ENCODE results near the gene ZNF892.
A peak's percentile ranks its signal among the peaks of the same experiment; 100 is the strongest.

Gene ZNF892
- 5.3 to 9.2 reads per million in 2 donors for total RNA-seq

DNA sequence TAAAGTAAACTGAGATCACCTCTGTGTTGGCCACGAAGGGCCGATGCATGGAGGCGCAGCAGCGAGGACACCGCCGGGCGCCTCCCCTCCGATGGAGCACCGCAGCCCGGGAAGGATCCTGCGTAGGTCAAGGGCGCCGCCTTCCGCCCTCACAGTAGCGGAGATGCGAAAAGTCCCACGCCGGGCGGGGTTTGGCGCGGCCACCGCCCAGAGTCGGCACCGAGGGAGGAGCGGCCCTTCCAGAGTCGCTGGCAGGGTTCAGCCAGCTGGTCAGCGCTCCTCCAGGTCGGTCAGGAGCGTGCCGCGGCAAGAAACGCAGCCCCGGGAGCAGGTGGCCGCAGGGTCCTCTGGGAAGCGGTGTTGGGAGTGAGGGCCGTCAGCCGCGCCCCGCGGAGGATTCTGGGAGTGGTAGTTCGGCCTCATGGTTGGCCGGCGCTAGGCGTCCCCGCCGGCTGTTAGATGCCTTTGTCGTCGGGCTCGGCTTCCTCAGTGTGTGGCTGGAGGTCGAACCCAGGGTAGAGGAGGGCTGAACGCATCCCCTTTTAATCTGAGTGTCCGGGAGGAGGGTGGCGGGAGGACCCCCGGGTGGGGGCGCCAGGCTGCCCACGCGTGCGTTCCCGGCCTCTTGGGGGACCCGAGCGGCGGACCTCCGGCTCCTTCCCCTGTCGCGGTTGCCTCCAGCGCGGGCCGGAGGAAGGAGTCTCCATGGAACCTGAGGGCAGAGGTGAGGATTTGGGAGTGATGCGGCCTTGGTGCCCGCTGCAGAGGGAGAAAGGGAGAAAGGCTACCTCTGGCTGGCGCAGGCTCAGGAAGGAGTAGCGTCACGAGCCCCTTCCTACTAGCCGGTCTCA lies at the start of gene ZNF892:
TSS of gene ZNF892 (plus strand) at position 411 of the 851 bp plus-strand sequence. CDS start at position 706, 295 bp downstream.
- DNase-seq = peak; percentile 51 to 84 (median 66)

GRCh38 chr2:95158441-95158840 lies 48.9 kb upstream of the ZNF892 start:
- DNase-seq = no peak

GRCh38 chr2:95158891-95159619 lies 48.3 kb upstream of the ZNF892 start:
- DNase-seq = peak in 1 of 5 experiments; percentile 52

DNA sequence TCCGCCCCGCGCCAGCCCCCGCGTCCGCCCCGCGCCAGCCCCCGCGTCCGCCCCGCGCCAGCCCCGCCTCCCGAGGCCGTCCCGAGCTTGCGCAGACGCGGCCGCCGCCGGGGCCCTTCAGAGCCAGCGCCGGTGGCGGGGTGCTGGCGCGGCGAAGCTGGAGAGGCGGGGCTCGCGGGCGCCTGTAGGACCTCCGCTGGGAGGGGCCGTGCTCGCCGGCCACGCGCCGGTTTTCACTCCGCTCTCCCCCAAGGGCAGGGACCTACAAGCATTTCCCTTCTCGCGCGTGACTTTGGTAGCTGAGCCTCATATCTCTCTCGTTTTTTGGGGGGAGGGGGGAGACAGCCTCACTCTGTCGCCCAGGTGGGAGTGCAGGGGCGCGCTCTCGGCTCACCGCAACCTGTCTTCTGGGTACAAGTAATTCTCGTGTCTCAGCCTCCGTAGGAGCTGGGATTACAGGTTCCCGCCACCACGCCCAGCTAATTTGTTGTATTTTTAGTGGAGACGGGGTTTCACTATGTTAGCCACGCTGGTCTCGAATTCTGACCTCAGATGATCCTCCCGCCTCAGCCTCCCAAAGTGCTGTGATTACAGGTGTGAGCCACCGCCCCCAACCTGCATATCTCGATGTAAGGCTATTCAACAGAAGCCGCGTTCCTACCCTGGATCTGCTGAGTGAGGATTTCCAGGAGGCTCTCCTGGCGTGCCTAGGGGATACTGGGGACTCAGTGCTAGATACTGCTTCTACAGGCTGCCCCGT lies 47.5 kb upstream of the ZNF892 start, which contains the start of gene ZNF514:
TSS of gene ZNF514 (minus strand) at position 159 of the 760 bp plus-strand sequence. CDS start 6,595 bp downstream, outside the sequence.
- DNase-seq = peak; percentile 58 to 83 (median 73)

- no peak for DNase-seq
These were observed 42.3 kb upstream of the ZNF892 start for GRCh38 chr2:95165030-95165370.

DNA sequence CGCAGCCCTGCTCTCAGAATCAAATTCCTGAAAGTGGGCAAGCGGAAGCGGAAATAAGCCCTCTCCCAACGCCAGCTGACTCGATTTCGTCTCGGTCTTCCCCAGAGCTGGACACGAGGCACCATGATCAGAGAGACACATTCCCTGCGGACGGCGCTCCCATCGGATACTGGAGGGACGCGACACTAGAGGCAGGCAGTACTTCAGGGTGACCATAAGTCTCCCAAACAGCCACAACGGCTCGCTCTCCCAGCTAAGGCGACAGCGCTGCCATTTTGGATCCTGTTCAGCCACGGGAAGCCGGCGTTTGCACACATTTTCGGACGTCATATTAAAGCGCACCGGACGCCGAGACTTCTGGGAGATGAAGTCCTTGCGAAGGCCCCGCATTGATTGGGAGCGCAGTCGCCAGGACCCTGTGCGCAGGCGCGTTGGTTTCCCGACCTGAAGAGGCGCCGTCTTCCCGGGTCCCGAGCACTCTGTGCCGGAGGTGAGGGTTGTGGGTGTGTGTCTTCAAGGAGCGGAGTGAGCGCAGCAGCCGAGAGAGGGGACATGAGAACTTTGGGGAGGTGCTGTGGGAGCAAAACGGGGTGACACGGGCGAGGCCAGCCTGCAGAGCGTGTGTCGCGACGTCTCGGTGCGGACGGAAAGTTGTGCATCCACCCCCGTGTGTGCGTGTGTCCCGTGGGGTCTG lies 41.8 kb upstream of the ZNF892 start, which contains the start of gene ZNF2:
TSS of gene ZNF2 (plus strand) at position 439 of the 694 bp plus-strand sequence. CDS start 10,418 bp downstream, outside the sequence.
- DNase-seq = peak; percentile 94 to 97 (median 96)

DNA sequence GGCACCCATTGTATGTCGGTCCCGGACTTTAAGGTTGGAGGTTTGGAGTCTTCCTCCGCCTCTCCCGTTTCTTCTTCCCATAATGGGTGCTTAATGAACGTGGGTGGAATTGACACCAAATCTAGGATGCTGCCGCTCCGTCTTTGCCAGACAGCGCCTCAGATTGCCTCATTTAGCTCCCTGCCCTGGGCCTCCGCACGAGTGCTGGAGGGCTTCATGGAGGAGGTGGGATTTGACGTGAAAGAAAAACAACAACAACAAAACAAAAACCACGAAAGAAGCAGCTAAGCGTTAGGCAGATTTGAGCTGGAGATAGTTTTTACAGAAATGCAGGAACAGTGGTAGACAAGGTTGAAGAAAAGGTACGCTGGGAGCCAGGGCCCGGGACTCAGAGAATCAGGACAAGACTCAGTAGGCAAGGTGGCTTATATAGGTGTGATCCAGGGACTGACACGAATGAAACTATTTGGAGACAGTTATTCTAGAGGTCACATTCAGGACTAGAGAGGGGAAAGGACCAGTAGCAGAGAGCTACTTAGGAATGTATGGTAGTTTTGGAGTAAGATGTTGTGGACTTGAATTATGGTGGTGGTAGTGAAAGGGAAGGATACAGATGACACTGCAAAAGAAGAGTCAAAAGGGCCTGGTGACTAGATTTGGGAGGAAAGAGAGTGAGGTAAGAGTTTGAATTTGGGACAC lies 41.1 kb upstream of the ZNF892 start:
- DNase-seq = no peak

DNA sequence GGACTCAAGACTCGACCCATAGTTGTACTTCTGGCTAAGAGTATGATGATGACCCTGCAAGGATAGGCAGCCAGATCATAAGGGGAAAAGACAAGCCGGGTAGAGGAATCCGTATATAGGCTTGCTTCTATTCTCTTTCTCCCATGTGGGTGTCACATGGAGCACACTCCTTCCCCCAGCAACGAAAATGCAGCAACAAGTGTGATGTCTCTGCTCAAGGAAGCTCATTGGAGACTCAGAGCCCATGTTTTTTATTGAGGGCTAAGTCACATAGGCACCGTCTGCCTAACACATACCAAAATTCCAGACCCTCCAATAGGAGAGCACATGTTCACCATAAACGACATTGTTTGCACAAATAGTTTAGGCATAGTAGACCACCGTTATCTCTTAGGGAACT lies 35.4 kb upstream of the ZNF892 start:
- no peak for DNase-seq

DNA sequence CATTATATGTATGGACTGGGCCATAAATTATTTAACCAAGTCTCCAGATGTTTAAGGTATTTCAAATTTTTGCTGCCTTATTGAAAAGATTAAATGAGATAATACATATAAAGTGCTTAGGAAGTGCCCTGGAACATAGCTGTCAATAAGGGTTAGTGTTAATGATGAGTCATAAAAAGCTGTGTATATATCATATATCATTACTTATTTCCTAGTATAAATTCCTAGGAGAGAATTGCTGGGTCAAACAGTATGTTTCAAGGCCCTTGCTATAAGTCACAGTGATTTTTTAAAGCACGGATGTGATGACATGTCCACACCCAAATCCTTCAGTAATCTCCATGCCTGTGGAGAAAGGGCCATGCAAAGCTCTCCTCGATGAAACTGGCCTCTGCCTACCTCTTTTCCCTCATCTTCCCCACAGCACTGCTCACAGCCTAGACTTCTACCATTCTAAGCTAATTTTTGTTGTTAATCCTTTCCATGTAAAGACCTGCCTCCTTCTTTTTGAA lies 33.2 kb upstream of the ZNF892 start:
- DNase-seq = no peak

GRCh38 chr2:95179451-95179850 lies 27.9 kb upstream of the ZNF892 start:
- no peak for DNase-seq

GRCh38 chr2:95181774-95182173 lies 25.5 kb upstream of the ZNF892 start:
- no peak for DNase-seq

GRCh38 chr2:95185197-95185596 lies 22.1 kb upstream of the ZNF892 start:
- no peak for DNase-seq

- no peak for DNase-seq
These were observed 21.3 kb upstream of the ZNF892 start for GRCh38 chr2:95185973-95186372.

GRCh38 chr2:95192956-95193355 lies 14.4 kb upstream of the ZNF892 start:
- DNase-seq = peak in 4 of 5 experiments; percentile 4 to 22 (median 10)

GRCh38 chr2:95203911-95204310 lies 3.4 kb upstream of the ZNF892 start:
- peak in 1 of 5 experiments; percentile 11 for DNase-seq

DNA sequence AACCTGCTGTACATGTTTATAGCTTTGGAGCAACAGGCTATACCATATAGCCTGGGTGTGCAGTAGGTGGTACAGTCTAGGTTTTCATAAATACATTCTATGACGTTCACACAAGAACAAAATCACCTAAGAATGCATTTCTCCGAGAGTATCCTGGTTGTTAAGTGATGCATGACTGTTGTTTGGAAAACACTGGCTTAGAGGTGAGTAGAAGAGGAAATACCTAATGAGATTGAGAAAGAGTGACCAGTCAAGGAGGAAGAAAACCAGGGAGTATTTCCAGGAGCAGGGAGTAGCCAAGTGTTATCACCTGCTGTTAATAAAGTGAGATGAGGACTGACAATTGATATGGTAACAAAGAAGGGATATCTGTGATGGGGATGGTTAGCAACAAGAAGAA lies 2.9 kb upstream of the ZNF892 start:
- no peak for DNase-seq

GRCh38 chr2:95206096-95206495 lies 1.2 kb upstream of the ZNF892 start:
- no peak for DNase-seq

DNA sequence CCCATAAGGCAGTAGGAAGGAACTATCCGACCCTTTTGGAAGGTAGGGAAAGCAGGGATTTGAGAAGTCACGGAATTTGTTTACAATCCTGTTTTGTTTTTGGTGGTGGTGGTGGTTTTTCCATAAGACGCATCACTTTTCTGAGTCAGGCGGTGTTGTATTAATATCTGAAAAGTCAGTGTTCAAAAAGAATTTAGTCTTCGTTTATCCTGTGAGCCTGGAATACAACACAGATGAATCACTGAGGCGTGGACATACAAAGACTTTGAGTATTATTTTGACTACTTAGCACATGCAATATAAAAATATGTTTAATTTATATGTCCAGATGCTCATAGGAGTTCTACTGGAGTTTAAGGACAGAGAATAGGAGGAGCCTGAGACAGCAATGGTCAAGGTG lies 785 bp downstream of the ZNF892 start:
- no peak for DNase-seq

GRCh38 chr2:95215018-95215612 lies 7.8 kb downstream of the ZNF892 start:
- DNase-seq = no peak

GRCh38 chr2:95220449-95220848 lies 13.1 kb downstream of the ZNF892 start:
- DNase-seq = no peak

GRCh38 chr2:95225658-95226057 lies 18.3 kb downstream of the ZNF892 start:
- no peak for DNase-seq
